B cell (primary cell): ENCODE results near the gene ICOSLG. TPM values are rescaled to one million over a fixed set of nuclear protein-coding genes. Genes with fewer than 3 reads are reported as not detected.

Source experiments
- ATAC-seq: fragments of 200-7000 bp; cut with Tn5 transposase; one replicate; pipeline ENCODE4 v1.10.0; 2021; ENCODE audit warnings: low read depth, mild to moderate bottlenecking, moderate number of reproducible peaks, moderate library complexity
- CTCF ChIA-PET: fragments of 350-600 bp; sonication (Branson Sonifier 250); formaldehyde crosslinking; loops from one replicate; lab custom pipeline; 2021; ENCODE audit warnings: antibody characterized with exemption, inconsistent platforms; lab: Charles Lee
- POLR2A ChIA-PET: fragments of 350-600 bp; sonication (Branson Sonifier 250); formaldehyde crosslinking; loops from one replicate; lab custom pipeline; 2021; ENCODE audit warnings: antibody characterized with exemption; lab: Charles Lee
- DNase-seq: peaks from one replicate; pipeline ENCODE4 v3.0.0; 2013
- H2AFZ ChIP-seq: 2 replicates; pipeline ENCODE4 v1.6.1; 2012; ENCODE audit warnings: mild to moderate bottlenecking, low read depth, low read length; ENCODE audit not compliant: insufficient read depth, poor library complexity, severe bottlenecking
- H3K27ac ChIP-seq, 2 donors: 1 replicate in 1 of 2; 2 replicates in 1 of 2; pipeline ENCODE4 v1.5.1; 2012 to 2013; ENCODE audit warnings: low read length in 2 of 2, mild to moderate bottlenecking in 2 of 2, moderate library complexity in 1 of 2
- H3K27me3 ChIP-seq, 4 experiments: fragments of 200-600 bp in 1 of 4; sonication (generic) in 1 of 4; replicated peaks in 1 of 4; 1 replicate in 2 of 4; 2 replicates in 2 of 4; pipeline versions ENCODE4 v1.6.1 to v1.7.0; 2013 to 2016; ENCODE audit warnings: low read length in 3 of 4, mild to moderate bottlenecking in 2 of 4, mixed read lengths in 1 of 4, moderate library complexity in 1 of 4; ENCODE audit not compliant: insufficient read depth in 4 of 4, control insufficient read depth in 3 of 4; ENCODE audit errors: control extremely low read depth in 1 of 4
- H3K36me3 ChIP-seq, 2 experiments: replicated peaks in 1 of 2; 1 replicate in 1 of 2; 2 replicates in 1 of 2; pipeline versions ENCODE4 v1.6.1 to v1.7.1; 2013; ENCODE audit warnings: low read length in 1 of 2; ENCODE audit not compliant: insufficient read depth in 2 of 2, control insufficient read depth in 1 of 2; ENCODE audit errors: control extremely low read depth in 1 of 2, extremely low read depth in 1 of 2
- H3K4me1 ChIP-seq, 2 donors: fragments of 200-600 bp in 1 of 2; sonication (generic) in 1 of 2; 1 replicate in 1 of 2; 2 replicates in 1 of 2; pipeline versions ENCODE4 v1.5.1 to v1.6.1; 2013 to 2017; ENCODE audit warnings: low read length in 2 of 2; ENCODE audit not compliant: control insufficient read depth in 2 of 2, insufficient read depth in 2 of 2
- H3K4me2 ChIP-seq: replicated peaks from 2 replicates; pipeline ENCODE3; 2012; ENCODE audit warnings: mild to moderate bottlenecking, low read depth, low read length; ENCODE audit not compliant: poor library complexity, severe bottlenecking
- H3K4me3 ChIP-seq, 5 experiments: fragments of 200-600 bp in 1 of 5; sonication (generic) in 1 of 5; 1 replicate in 3 of 5; 2 replicates in 2 of 5; pipeline versions ENCODE4 v1.5.1 to v1.7.0; 2011 to 2016; ENCODE audit warnings: low read length in 4 of 5, mild to moderate bottlenecking in 4 of 5, low read depth in 2 of 5, control low read depth in 1 of 5, moderate library complexity in 1 of 5; ENCODE audit not compliant: insufficient read depth in 1 of 5; ENCODE audit errors: control extremely low read depth in 1 of 5, extremely low read depth in 1 of 5
- H3K79me2 ChIP-seq: fragments of 200-600 bp; sonication (generic); one replicate; pipeline ENCODE4 v1.6.0; 2016; ENCODE audit warnings: low read length; ENCODE audit not compliant: control insufficient read depth, insufficient read depth
- H3K9ac ChIP-seq: fragments of 200-600 bp; sonication (generic); 2 replicates; pipeline ENCODE4 v1.6.1; 2017; ENCODE audit warnings: mild to moderate bottlenecking, low read length, moderate library complexity
- H3K9me3 ChIP-seq, 3 donors: one replicate each; pipeline versions ENCODE4 v1.6.1 to v1.7.1; 2013; ENCODE audit warnings: low read length in 2 of 3; ENCODE audit not compliant: control insufficient read depth in 2 of 3, insufficient read depth in 1 of 3; ENCODE audit errors: control extremely low read depth in 1 of 3
- H4K20me1 ChIP-seq: 2 replicates; pipeline ENCODE4 v1.6.0; 2012; ENCODE audit warnings: mild to moderate bottlenecking, low read length; ENCODE audit not compliant: insufficient read depth, control insufficient read depth, poor library complexity, severe bottlenecking
- H3K27ac Mint-ChIP-seq: one replicate; pipeline ENCODE4 v1.8.0; 2021; ENCODE audit warnings: mixed read lengths
- H3K27me3 Mint-ChIP-seq: one replicate; pipeline ENCODE4 v1.8.0; 2021; ENCODE audit warnings: mixed read lengths
- H3K4me1 Mint-ChIP-seq: one replicate; pipeline ENCODE4 v1.8.0; 2021; ENCODE audit warnings: mixed read lengths
- H3K4me3 Mint-ChIP-seq: one replicate; pipeline ENCODE4 v1.8.0; 2021; ENCODE audit warnings: mixed read lengths
- H3K9me3 Mint-ChIP-seq: one replicate; pipeline ENCODE4 v1.8.0; 2022; ENCODE audit warnings: mixed read lengths; ENCODE audit not compliant: insufficient read depth
- EZH2 ChIP-seq: IDR thresholded peaks from 2 replicates; pipeline ENCODE4 v1.6.1; 2012; ENCODE audit warnings: borderline replicate concordance, low read depth, mild to moderate bottlenecking, moderate library complexity, low read length; ENCODE audit not compliant: insufficient read depth, poor library complexity, severe bottlenecking
- WGBS: methylation state at CpG from one replicate; pipeline ENCODE4 v1.1.5; 2013; ENCODE audit warnings: missing lambda C conversion rate; ENCODE audit not compliant: insufficient coverage; 5-methylcytosine and 5-hydroxymethylcytosine counted together
- intact Hi-C: fragments of 100-400 bp; cut with micrococcal nuclease; formaldehyde crosslinking; loops from one replicate; pipeline ENCODE4 v1.10.0; 2022
- polyA plus RNA-seq: library from polyadenylated mRNA; depleted of rRNA; stranded (reverse); fragments of >200 nt; gene quantifications from 2 replicates; pipeline ENCODE4 v1.2.3, GENCODE V29; 2012
- total RNA-seq, 2 donors: library from RNA; stranded (reverse); fragments of 120-200 nt in 1 of 2; gene quantifications; 1 replicate in 1 of 2; 2 replicates in 1 of 2; pipeline versions ENCODE4 v1.2.3 to v1.2.4, GENCODE V29; 2013 to 2022
- TF ChIP-seq, protein P1 (sequence below): fragments of 200-600 bp; IDR thresholded peaks from one replicate; pipeline ENCODE4 v1.8.0; 2022; ENCODE audit warnings: antibody characterized with exemption, mild to moderate bottlenecking

Gene ICOSLG
- total and polyA plus RNA-seq, 2 donors (not counting 1 experiment from before 2014, with no cell fraction given) = 40.2 to 124 TPM

- no peak for TF ChIP-seq EZH2
- TF ChIP-seq, protein P1, sequence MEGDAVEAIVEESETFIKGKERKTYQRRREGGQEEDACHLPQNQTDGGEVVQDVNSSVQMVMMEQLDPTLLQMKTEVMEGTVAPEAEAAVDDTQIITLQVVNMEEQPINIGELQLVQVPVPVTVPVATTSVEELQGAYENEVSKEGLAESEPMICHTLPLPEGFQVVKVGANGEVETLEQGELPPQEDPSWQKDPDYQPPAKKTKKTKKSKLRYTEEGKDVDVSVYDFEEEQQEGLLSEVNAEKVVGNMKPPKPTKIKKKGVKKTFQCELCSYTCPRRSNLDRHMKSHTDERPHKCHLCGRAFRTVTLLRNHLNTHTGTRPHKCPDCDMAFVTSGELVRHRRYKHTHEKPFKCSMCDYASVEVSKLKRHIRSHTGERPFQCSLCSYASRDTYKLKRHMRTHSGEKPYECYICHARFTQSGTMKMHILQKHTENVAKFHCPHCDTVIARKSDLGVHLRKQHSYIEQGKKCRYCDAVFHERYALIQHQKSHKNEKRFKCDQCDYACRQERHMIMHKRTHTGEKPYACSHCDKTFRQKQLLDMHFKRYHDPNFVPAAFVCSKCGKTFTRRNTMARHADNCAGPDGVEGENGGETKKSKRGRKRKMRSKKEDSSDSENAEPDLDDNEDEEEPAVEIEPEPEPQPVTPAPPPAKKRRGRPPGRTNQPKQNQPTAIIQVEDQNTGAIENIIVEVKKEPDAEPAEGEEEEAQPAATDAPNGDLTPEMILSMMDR = no peak
- CTCF ChIA-PET = no interaction called here
- Mint-ChIP-seq H3K4me3 (no peak overlapping the region), H3K27ac (no peak overlapping the region), H3K9me3 (no peaks in the 10 kb centered on the region), H3K27me3 (no peaks in the 10 kb centered on the region), H3K4me1 (peaks cover 3% of the 10 kb centered on the region)
- DNase-seq (no peak), ATAC-seq (no peak)
- intact Hi-C loops = no loop called here
- no peak overlapping the region for H3K4me3 ChIP-seq
- H3K4me1 ChIP-seq = peaks cover 4 to 5% of the 10 kb centered on the region in 2 donors
- WGBS = 86% methylated on average over 18 of the region's 18 CpGs
- H3K36me3 ChIP-seq = no peaks in the 10 kb centered on the region
- POLR2A ChIA-PET = no interaction called here
- H3K9me3 ChIP-seq = no peaks in the 10 kb centered on the region
- no peak overlapping the region for H2AFZ ChIP-seq
- H3K4me2 ChIP-seq = no peak overlapping the region
- H3K27ac ChIP-seq = no peak overlapping the region
- no peak overlapping the region for H3K9ac ChIP-seq
- no peaks in the 10 kb centered on the region for H3K79me2 ChIP-seq
- H4K20me1 ChIP-seq = no peaks in the 10 kb centered on the region
- no peaks in the 10 kb centered on the region for H3K27me3 ChIP-seq
Observed at GRCh38 chr21:44272284-44272858, 31.6 kb upstream of the ICOSLG start.

- no peak overlapping the region for H3K4me3 ChIP-seq
- H3K79me2 ChIP-seq = no peaks in the 10 kb centered on the region
- peaks cover 4% of the 10 kb centered on the region for H3K4me1 Mint-ChIP-seq
- H3K27ac Mint-ChIP-seq = no peak overlapping the region
- TF ChIP-seq, protein P1 = no peak
- no peak for TF ChIP-seq EZH2
- no peak for ATAC-seq
- H3K4me1 ChIP-seq = peaks cover 4 to 7% of the 10 kb centered on the region in 2 donors
- ChIA-PET POLR2A (no interaction called here), CTCF (no interaction called here)
- H2AFZ ChIP-seq = no peak overlapping the region
- no peak overlapping the region for H3K27ac ChIP-seq
- H3K27me3 ChIP-seq = no peaks in the 10 kb centered on the region
- 93% methylated on average over 13 of the region's 18 CpGs for WGBS
- no peaks in the 10 kb centered on the region for H3K9me3 Mint-ChIP-seq
- DNase-seq = no peak
- H3K9ac ChIP-seq = no peak overlapping the region
- H3K27me3 Mint-ChIP-seq = no peaks in the 10 kb centered on the region
- H3K36me3 ChIP-seq = no peaks in the 10 kb centered on the region
- H3K4me3 Mint-ChIP-seq = no peak overlapping the region
- no peaks in the 10 kb centered on the region for H4K20me1 ChIP-seq
- intact Hi-C loops = no loop called here
- no peak overlapping the region for H3K4me2 ChIP-seq
- no peaks in the 10 kb centered on the region for H3K9me3 ChIP-seq
Observed at GRCh38 chr21:44271558-44272283, 31.0 kb upstream of the ICOSLG start.
